HL-60 (cell line): Measurements from ENCODE around the gene TPX2.

Experiments
- DNase-seq, 2 experiments: peaks; one replicate each; pipeline ENCODE4 v3.0.0-alpha.2; 2010 to 2020; ENCODE audit warnings: low read depth in 1 of 2, low spot score in 1 of 2
- H3K27ac ChIP-seq: fragments of 250-450 bp; sonication (Bioruptor Pico); replicated peaks from 2 replicates; pipeline ENCODE4 v1.5.1; 2020; ENCODE audit warnings: mild to moderate bottlenecking, moderate library complexity
- H3K27me3 ChIP-seq: fragments of 250-450 bp; sonication (Bioruptor Pico); 2 replicates; pipeline ENCODE4 v1.5.1; 2021; ENCODE audit warnings: mild to moderate bottlenecking, moderate library complexity; ENCODE audit not compliant: insufficient read depth, poor library complexity, severe bottlenecking
- H3K4me3 ChIP-seq: replicated peaks from 2 replicates; pipeline ENCODE4 v1.5.1; 2011; ENCODE audit warnings: mild to moderate bottlenecking, control low read depth, low read length; ENCODE audit not compliant: insufficient read depth
- GABPA ChIP-seq: IDR thresholded peaks from 2 replicates; pipeline ENCODE4 v1.6.1; 2012; ENCODE audit warnings: low read depth
- POLR2AphosphoS5 ChIP-seq: IDR thresholded peaks from 2 replicates; pipeline ENCODE4 v1.6.1; 2012; ENCODE audit warnings: low read depth
- SPI1 ChIP-seq: IDR thresholded peaks from 2 replicates; pipeline ENCODE4 v1.6.1; 2012; ENCODE audit warnings: low read depth, mild to moderate bottlenecking, borderline replicate concordance
- TF ChIP-seq, protein P1 (sequence below): IDR thresholded peaks from 2 replicates; pipeline ENCODE4 v1.6.1; 2012; ENCODE audit warnings: low read depth; ENCODE audit not compliant: insufficient replicate concordance
- TF ChIP-seq, protein P2 (sequence below): IDR thresholded peaks from one replicate; pipeline ENCODE4 v1.5.1; 2011; ENCODE audit warnings: low read length, control low read depth, inconsistent platforms; ENCODE audit not compliant: insufficient read depth

TPX2 gene

DNA sequence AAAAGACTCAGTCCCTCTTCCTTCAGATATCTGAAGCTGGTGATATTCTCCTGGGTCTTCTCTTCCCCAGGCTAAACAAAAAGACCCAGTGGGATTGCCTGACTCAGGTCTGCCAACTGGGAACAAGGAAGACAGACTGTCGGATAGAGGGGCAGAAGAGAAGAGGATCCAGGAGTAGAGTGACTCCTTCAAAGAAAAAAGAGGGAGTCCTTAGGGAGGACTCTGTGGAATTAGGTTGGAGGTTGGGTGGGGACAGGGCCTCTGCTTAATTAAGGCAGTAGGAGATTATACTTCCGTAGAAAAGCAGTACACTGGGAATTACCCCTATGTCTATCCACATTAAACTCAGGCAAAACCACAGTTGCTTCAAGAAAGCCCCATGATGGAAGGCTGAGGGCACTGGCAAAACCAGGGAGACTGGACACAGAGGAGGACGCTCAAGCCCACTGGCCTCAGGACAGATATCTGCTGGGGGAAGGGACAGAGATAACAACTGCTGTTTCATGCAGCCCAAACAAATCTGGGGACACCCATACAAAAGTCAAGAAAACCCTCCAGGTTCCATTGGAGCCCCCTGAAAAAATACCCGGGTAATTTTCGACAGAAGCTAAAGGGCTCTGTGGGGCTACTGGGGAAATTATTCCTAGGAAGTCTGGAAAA, 22.1 kb upstream of the TPX2 start:
- Histone ChIP-seq H3K27ac (no peak overlapping the region), H3K27me3 (no peaks in the 10 kb centered on the region), H3K4me3 (no peak overlapping the region)
- no peak for DNase-seq
- no peak for TF ChIP-seq POLR2AphosphoS5
- TF ChIP-seq, protein P1, sequence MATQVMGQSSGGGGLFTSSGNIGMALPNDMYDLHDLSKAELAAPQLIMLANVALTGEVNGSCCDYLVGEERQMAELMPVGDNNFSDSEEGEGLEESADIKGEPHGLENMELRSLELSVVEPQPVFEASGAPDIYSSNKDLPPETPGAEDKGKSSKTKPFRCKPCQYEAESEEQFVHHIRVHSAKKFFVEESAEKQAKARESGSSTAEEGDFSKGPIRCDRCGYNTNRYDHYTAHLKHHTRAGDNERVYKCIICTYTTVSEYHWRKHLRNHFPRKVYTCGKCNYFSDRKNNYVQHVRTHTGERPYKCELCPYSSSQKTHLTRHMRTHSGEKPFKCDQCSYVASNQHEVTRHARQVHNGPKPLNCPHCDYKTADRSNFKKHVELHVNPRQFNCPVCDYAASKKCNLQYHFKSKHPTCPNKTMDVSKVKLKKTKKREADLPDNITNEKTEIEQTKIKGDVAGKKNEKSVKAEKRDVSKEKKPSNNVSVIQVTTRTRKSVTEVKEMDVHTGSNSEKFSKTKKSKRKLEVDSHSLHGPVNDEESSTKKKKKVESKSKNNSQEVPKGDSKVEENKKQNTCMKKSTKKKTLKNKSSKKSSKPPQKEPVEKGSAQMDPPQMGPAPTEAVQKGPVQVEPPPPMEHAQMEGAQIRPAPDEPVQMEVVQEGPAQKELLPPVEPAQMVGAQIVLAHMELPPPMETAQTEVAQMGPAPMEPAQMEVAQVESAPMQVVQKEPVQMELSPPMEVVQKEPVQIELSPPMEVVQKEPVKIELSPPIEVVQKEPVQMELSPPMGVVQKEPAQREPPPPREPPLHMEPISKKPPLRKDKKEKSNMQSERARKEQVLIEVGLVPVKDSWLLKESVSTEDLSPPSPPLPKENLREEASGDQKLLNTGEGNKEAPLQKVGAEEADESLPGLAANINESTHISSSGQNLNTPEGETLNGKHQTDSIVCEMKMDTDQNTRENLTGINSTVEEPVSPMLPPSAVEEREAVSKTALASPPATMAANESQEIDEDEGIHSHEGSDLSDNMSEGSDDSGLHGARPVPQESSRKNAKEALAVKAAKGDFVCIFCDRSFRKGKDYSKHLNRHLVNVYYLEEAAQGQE, result no peak
- TF ChIP-seq SPI1, result no peak
- TF ChIP-seq, protein P2, sequence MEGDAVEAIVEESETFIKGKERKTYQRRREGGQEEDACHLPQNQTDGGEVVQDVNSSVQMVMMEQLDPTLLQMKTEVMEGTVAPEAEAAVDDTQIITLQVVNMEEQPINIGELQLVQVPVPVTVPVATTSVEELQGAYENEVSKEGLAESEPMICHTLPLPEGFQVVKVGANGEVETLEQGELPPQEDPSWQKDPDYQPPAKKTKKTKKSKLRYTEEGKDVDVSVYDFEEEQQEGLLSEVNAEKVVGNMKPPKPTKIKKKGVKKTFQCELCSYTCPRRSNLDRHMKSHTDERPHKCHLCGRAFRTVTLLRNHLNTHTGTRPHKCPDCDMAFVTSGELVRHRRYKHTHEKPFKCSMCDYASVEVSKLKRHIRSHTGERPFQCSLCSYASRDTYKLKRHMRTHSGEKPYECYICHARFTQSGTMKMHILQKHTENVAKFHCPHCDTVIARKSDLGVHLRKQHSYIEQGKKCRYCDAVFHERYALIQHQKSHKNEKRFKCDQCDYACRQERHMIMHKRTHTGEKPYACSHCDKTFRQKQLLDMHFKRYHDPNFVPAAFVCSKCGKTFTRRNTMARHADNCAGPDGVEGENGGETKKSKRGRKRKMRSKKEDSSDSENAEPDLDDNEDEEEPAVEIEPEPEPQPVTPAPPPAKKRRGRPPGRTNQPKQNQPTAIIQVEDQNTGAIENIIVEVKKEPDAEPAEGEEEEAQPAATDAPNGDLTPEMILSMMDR, result no peak
- no peak for TF ChIP-seq GABPA

DNA sequence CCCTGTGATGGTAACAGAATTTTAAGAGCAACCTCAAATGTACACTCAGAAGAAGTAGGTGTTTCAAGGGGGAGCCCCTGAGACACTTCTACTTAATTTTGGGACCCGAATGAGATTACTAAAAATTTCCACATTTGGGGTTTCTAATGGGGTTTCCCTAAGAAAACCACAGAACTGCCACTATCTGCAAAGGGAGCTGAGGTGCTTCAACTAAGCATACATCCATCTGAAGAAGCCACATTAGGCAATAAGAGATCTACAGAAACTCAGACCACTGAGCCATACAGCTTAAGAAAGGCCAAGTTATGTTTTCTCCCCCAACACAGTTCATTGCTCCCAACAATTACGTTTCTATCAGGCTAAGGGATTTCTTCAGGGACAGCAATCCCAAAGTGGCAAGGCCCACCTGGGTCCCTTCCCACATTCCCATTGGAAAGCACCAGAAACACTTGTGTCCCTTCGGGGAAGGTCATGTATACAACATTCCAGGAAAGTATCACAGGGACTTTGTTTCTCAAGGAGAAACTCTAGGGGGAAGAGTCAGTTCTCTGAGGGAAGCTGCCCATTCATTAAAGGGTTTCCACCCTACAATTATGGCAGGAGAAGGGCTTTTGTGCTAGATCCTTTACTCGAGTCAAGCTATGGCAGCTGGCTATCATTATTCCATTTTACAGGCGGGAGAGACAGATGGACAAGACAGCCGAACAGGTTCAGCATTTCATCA, 21.4 kb upstream of the TPX2 start:
- Histone ChIP-seq H3K27ac (no peak overlapping the region), H3K4me3 (no peak overlapping the region), H3K27me3 (no peaks in the 10 kb centered on the region)
- no peak for DNase-seq
- no peak for TF ChIP-seq SPI1
- TF ChIP-seq, protein P1, result no peak
- no peak for TF ChIP-seq GABPA
- no peak for TF ChIP-seq POLR2AphosphoS5
- TF ChIP-seq, protein P2, result no peak

DNA sequence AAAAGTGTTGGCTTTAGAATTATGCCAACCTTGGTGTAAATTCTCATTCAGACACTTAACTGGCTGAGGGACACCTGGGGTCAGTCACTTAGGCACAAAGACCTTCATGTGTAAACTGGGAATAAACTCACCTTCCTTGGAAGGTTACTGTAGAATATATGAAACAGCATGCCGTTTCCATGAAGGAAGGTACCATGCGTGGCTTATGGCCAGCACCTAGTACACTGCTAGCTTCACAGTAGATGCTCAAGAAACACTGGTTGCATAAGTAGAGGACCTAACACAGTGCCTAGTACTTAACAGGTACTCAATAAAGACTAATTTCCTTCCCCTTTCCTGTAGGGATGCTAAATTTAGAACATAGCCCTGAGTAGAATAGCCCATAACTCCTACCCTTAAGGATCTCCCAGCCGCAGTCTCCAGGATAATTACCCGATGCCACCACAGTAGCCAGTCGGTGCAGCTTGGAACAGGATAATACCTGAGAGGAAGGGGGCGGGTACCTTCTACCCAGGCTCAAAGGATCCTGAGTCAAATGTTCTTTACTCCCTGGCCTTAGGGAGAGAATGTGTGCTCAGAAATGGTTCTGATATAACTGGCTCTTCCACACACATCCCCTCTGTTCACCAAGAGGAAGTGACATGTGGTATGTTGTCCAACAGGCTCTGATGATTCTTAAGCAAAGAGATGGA, 20.0 kb upstream of the TPX2 start:
- no peak for DNase-seq
- Histone ChIP-seq H3K27ac (no peak overlapping the region), H3K27me3 (no peaks in the 10 kb centered on the region), H3K4me3 (no peak overlapping the region)
- TF ChIP-seq SPI1 (peak; percentile 60; the same call in 1 of the 2 replicates), GABPA (no peak), POLR2AphosphoS5 (no peak)
